NCI-H2081 (cell line): ENCODE data around the gene AGAP3.

Experiments used
- DNase-seq, 2 experiments: peaks; one replicate each; lab custom pipeline; 2025; lab: John Stamatoyannopoulos, UW

The AGAP3 gene

GRCh38 chr7:151137076-151137675 is 50.9 kb downstream of the AGAP3 start:
- no peak for DNase-seq

GRCh38 chr7:151137791-151138152 is 51.5 kb downstream of the AGAP3 start:
- DNase-seq = no peak

- DNase-seq = no peak
Observed at GRCh38 chr7:151138153-151138851, 52.0 kb downstream of the AGAP3 start.

GRCh38 chr7:151139071-151139790 is 53.0 kb downstream of the AGAP3 start:
- DNase-seq = no peak

- no peak for DNase-seq
Observed at GRCh38 chr7:151139791-151140190, 53.5 kb downstream of the AGAP3 start.

- DNase-seq = no peak
Observed at GRCh38 chr7:151140826-151141225, 54.6 kb downstream of the AGAP3 start.

GRCh38 chr7:151141311-151141854 is 55.1 kb downstream of the AGAP3 start:
- no peak for DNase-seq

GRCh38 chr7:151141855-151142685 is 55.8 kb downstream of the AGAP3 start:
- no peak for DNase-seq

GRCh38 chr7:151142686-151143040 is 56.4 kb downstream of the AGAP3 start:
- no peak for DNase-seq

- no peak for DNase-seq
Observed at GRCh38 chr7:151143261-151144015, 57.2 kb downstream of the AGAP3 start.

GRCh38 chr7:151144387-151144786 is 58.1 kb downstream of the AGAP3 start:
- no peak for DNase-seq

GRCh38 chr7:151146761-151147160 is 60.5 kb downstream of the AGAP3 start:
- no peak for DNase-seq

GRCh38 chr7:151148319-151149259 is 62.3 kb downstream of the AGAP3 start:
- no peak for DNase-seq

- no peak for DNase-seq
Observed at GRCh38 chr7:151150388-151150787, 64.1 kb downstream of the AGAP3 start.

GRCh38 chr7:151152643-151153513 is 66.6 kb downstream of the AGAP3 start:
- no peak for DNase-seq

- DNase-seq = no peak
Observed at GRCh38 chr7:151157645-151158329, 71.5 kb downstream of the AGAP3 start.

GRCh38 chr7:151161757-151162156 is 75.5 kb downstream of the AGAP3 start:
- no peak for DNase-seq

- DNase-seq = no peak
Observed at GRCh38 chr7:151166629-151167196, 80.4 kb downstream of the AGAP3 start.
